C4-2B (cell line): ENCODE measurements around the gene GZMA.

Experiments used
- H3K27ac ChIP-seq: fragments of 450-650 bp; 2 replicates; pipeline ENCODE4 v1.5.1; 2017
- ZFX ChIP-seq: fragments of 450-650 bp; IDR thresholded peaks from 2 replicates; pipeline ENCODE4 v1.6.1; 2017
- TF ChIP-seq, protein P1 (sequence below): fragments of 450-650 bp; conservative IDR thresholded peaks from 2 replicates; pipeline ENCODE4 v1.5.1; 2017; ENCODE audit warnings: mild to moderate bottlenecking

Gene GZMA

DNA sequence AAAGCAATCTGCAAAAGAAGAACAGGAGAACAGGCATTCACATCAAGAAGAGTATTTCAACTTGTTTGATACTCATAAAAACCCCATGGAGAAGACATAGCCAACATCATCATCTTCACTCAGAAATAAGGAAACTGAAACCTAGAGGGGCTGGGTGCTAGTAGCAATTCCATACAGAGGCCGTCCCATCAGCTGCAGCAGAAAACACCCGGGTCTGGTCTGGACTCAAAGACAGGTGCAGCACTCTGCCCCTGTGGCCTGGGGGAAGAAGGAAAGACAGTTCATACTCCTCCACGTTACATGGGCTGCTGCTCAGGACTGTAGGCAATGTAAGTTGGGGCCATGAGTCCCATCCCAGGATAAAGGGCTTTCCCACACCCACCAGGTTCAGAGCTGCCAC lies 11.6 kb downstream of the GZMA start:
- TF ChIP-seq, protein P1, sequence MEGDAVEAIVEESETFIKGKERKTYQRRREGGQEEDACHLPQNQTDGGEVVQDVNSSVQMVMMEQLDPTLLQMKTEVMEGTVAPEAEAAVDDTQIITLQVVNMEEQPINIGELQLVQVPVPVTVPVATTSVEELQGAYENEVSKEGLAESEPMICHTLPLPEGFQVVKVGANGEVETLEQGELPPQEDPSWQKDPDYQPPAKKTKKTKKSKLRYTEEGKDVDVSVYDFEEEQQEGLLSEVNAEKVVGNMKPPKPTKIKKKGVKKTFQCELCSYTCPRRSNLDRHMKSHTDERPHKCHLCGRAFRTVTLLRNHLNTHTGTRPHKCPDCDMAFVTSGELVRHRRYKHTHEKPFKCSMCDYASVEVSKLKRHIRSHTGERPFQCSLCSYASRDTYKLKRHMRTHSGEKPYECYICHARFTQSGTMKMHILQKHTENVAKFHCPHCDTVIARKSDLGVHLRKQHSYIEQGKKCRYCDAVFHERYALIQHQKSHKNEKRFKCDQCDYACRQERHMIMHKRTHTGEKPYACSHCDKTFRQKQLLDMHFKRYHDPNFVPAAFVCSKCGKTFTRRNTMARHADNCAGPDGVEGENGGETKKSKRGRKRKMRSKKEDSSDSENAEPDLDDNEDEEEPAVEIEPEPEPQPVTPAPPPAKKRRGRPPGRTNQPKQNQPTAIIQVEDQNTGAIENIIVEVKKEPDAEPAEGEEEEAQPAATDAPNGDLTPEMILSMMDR, result no peak
- no peak for TF ChIP-seq ZFX
- no peak overlapping the region for H3K27ac ChIP-seq

DNA sequence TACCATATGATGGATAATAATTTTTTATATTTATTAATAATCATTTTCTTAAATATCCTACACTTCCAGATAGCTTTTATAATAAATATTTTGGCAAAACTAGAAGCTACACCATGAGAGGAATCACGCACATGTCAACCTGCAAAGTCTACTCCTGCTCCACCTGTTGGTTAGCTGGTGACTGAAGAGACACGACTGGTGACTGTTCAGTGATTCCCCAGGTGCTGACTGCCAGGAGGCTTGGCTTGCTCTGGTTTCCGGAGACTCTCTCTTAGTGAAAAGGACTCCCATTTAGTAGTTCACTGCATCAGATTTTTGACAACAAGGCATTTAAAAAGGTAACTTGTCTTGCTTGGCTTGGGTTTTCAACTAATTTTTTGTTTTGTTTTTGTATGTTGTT lies 20.9 kb downstream of the GZMA start:
- TF ChIP-seq, protein P1, result peak; percentile 10; the same call in 1 of the 2 replicates
- TF ChIP-seq ZFX, result no peak
- H3K27ac ChIP-seq, result no peak overlapping the region

DNA sequence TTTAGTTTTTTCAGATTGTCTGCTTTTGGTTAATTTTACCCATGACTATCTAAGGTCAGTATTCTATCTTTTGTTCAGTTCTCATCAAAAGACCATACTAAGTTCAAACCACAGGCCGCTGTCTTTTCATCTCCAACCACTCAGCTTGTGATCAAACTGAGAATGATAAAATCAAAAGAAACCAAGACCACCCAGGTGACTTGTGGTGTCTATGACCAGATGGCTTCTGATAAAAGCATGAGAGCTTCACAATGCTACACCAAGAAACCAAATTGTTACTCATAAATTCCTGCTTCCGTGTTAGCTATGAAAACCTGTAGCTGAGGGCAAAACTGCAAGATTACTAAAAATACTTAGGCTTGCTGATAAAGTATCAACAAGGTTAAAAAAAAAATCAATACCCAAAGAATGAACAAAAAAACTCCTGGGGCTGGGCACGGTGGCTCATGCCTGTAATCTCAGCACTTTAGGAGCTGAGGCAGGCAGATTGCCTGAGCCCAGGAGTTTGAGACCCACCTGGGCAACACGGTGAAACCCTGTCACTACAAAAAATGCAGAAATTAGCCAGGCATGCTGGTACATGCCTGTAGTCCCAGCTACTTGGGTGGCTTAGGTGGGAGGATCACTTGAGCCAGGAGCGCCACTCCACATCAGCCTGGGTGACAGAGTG lies 31.7 kb downstream of the GZMA start:
- no peak for TF ChIP-seq ZFX
- TF ChIP-seq, protein P1, result no peak
- no peak overlapping the region for H3K27ac ChIP-seq

DNA sequence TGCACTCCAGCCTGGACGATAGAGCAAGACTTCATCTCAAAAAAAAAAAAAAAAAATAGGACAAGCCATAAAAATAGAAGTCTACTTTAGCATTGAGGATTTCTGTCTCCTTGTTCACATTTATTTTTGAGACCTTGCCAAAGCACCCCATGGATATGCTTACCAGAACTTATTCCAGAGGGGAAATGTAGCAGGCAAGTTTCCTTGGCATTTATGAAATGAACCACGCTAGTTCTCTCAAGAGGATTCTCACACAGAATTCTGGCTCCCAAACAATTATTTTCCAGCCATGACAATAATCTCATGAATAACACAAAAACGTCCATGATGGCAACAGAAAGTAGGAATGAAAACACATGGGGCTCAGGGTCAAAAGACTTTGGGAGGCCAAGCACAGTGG lies 34.1 kb downstream of the GZMA start:
- H3K27ac ChIP-seq, result no peak overlapping the region
- TF ChIP-seq, protein P1, result no peak
- TF ChIP-seq ZFX, result no peak

DNA sequence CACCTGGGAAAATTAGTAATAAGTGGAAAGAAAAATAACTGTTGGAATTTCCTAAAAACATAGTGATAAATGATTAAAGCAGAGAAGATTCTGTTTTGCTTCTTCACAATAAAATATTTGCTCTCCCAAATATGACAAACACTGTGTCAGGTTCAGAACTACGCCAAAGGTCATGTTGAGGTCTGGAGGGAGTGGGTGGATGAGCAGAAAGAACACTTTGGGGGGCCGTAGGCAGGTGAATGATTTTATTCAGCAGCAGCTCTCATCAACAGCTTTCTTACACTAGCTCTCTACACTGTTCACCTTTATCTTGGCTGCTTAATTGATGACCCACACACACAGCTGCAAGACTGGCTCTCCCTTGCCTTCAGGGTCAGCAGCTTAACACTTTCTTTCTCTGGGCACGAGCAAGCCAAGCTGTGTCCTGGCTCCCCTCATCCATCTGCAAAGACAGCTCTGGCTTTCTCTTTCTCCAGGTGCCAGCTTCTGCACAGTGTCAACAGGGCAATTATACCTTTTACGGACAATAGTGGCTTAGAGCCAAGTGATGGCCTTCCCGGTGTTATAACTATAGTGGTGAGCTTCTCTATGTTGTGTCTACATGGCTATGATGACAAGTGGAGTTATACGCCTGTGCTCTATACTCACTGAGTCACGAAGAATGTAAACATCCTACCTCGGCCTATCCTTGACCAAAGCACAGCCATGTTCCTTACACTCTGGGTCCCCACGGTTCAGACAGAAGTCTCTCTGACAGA lies 38.6 kb downstream of the GZMA start:
- no peak overlapping the region for H3K27ac ChIP-seq
- TF ChIP-seq ZFX, result no peak
- TF ChIP-seq, protein P1, result no peak

DNA sequence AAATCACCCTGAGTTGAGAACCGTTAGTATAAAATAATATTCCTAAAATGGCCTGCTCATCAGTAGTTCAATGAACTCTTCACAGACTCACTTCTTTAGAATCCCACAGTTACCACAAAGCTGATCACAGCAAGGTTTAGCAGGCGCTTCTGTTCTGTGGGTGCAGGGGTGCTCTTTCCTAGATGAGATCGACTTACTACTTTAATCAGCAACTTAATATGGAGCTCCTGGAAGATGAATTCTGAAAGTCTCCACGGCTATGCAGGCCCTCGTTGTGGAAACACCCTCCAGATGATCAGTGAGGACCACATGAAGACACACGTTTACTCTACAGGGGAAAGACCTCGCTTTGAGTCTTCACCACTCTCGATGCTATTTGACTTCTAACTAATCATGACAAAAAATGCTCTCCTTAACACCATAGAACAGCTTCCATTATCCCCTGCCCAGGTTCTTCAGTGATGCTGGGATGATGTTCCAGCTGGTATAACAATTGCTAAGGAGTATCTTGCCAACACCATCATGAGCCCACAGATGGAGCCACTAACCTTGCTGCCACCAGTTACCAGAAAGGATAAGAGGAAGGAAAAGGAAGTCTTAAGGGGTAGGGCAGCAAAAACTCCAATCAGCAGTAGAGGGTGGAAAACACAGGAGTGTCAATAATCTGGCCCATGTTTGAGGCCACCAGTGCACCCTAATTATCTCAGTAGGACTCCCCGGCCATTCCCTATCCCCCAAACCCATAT lies 39.7 kb downstream of the GZMA start:
- TF ChIP-seq ZFX, result no peak
- TF ChIP-seq, protein P1, result no peak
- H3K27ac ChIP-seq, result no peak overlapping the region

DNA sequence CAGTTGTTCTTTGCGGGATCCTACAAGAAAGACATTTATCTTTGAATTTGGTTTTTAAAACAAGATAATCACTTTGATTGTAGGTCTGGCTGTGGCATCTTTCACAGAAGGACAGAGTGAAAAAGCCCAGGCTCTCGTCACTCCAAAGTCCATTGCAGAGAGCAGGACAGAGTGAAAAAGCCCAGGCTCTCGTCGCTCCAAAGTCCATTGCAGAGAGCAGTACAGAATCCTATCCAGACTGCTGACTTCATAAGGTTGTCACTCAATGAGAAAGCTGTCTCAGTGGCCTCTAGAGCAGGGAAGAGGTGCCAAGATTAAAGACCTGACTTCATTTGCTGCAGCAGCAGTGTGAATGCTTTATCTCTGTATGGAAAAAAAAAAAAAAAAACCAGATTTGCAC lies 41.2 kb downstream of the GZMA start:
- TF ChIP-seq ZFX, result no peak
- TF ChIP-seq, protein P1, result no peak
- no peak overlapping the region for H3K27ac ChIP-seq
